ENCODE results near the gene BCAS3. TPM values are rescaled to one million over a fixed set of nuclear protein-coding genes. Genes with fewer than 3 reads are reported as not detected.
A peak's percentile ranks its signal among the peaks of the same experiment; 100 is the strongest.

Gene BCAS3
- total RNA-seq, 1 donor, result 23.7 TPM

GRCh38 chr17:61372436-61372835, 694.8 kb downstream of the BCAS3 start:
- H3K4me3 ChIP-seq (ENCODE audit: low read depth, low read length), result no peak overlapping the region
- no peak for DNase-seq (ENCODE audit: low read depth)
- TF ChIP-seq, protein P1, sequence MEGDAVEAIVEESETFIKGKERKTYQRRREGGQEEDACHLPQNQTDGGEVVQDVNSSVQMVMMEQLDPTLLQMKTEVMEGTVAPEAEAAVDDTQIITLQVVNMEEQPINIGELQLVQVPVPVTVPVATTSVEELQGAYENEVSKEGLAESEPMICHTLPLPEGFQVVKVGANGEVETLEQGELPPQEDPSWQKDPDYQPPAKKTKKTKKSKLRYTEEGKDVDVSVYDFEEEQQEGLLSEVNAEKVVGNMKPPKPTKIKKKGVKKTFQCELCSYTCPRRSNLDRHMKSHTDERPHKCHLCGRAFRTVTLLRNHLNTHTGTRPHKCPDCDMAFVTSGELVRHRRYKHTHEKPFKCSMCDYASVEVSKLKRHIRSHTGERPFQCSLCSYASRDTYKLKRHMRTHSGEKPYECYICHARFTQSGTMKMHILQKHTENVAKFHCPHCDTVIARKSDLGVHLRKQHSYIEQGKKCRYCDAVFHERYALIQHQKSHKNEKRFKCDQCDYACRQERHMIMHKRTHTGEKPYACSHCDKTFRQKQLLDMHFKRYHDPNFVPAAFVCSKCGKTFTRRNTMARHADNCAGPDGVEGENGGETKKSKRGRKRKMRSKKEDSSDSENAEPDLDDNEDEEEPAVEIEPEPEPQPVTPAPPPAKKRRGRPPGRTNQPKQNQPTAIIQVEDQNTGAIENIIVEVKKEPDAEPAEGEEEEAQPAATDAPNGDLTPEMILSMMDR (IDR thresholded peaks at IDR 0.05; ENCODE audit: insufficient read depth, low read depth, low read length), result no peak

DNA sequence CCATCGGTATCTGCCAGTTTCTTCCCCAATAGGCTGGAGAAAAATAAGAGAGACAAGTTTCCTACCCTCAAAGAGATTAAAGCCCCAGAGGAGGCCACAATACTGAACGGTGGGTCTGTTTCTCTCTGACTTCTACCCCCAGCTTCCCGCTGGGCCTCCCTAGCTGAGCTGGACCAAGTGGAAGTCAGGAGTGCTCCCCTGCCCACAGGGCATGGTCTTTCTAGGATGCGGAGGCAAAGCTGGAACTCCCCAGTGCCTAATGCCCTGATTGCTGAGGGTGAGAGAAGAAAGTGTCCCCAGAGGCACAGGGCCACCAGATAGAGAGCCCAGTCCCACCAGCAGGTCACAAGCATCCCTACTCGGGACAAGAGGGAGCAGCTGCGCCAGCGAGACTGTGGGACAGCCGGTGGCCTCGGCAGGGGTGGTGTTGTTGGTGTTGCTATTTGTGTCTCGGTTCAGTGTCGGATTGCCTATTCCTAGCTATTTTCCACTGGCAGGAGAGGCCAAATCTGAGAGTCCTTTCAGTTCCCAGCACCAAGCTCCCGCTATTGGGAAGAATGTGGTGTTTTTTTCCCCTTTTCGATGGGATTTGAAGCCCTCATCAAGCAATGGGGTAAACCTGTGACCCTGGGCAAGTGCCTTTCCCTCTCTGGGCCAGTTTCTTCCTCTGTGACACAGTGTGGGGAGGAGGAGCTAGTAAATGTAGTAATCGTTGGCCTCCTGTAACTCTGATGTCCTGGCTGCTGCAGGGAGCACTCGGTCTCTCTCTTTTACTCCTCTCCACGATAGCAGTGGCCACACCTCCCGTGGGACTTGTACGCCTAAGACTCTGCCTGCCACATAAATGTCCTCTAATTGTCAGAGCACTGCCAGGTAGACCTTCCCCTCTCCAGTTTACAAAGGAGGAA, 699.5 kb downstream of the BCAS3 start:
- H3K4me3 ChIP-seq (ENCODE audit: low read depth, low read length), result no peak overlapping the region
- DNase-seq (ENCODE audit: low read depth), result no peak
- TF ChIP-seq, protein P1 (IDR thresholded peaks at IDR 0.05; ENCODE audit: insufficient read depth, low read depth, low read length), result no peak

DNA sequence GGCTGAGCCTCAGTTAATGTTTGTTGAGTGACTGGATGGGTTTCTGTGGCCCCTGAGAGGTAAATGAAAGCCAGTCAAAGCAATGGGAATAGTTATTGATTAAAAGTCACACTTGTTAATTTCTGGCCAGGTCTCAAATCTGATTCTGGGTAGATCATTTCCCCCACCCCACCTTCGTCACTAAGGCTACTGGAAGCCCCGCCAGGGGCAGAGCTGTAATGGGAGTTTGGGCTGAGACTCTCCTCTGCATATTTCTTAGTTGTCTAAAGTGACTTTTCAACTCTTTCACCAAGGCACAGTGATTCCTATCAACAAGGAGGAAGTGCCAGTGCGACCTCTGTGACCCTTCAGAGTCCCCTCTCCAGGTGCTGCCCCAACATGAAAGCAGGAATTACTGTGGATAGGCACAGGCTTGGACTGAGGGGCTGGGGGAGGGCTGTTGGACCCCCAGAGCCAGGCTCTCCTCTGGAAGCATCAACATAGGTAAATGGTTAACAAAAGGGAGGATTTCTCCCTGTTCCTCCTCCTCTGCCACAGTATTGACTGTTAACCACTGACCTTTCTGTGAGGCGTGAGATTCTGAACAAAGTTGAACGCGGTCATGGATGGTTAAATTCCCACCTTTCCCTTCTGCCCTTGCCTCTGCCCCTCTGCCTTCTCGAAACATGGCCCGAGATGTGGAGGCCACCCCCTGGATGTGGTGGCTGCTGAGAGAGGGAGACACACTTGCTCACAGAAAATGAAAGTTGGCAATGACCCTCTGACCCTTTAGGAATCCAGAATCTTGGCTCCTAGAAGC, 701.2 kb downstream of the BCAS3 start:
- TF ChIP-seq, protein P1 (IDR thresholded peaks at IDR 0.05; ENCODE audit: insufficient read depth, low read depth, low read length), result no peak
- no peak for DNase-seq (ENCODE audit: low read depth)
- H3K4me3 ChIP-seq (ENCODE audit: low read depth, low read length), result no peak overlapping the region

DNA sequence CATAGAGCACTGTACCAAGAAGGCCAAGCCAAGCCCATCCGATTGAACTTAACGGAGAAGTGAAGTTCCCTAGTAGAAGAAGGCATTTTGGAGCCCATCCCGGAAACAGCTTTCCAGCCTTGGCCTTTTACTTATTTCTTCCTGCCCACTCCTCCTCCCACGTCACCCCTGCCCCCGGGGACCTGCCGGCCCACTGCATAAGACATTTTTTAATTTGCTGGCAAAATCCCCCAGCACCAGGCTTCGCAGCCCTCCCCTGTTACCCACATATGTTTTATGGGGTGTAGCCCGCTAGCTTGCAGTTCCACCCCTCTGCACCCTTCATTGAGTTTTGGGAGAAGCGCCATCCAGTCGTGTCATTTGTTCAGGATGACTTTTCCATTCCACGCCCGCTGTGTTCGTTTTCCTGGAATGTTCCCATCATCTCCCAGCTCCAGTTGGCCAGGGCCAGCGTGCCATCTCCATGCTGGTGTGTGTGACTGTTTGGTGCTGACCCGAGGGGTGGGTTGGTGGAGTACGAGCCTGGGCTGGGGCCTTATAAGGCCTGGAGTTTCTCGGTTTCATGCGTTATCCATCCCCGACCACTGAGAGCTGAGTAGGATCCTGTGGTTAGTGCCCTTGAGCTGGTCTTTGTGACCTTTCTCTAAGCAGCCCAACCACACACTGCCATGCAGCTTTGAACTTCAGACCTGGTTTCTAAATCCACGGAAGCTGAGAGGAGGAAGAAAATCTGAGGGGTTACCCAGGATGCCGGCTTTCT, 702.0 kb downstream of the BCAS3 start:
- peak; percentile 49 for DNase-seq (ENCODE audit: low read depth)
- TF ChIP-seq, protein P1 (IDR thresholded peaks at IDR 0.05; ENCODE audit: insufficient read depth, low read depth, low read length), result no peak
- H3K4me3 ChIP-seq (ENCODE audit: low read depth, low read length), result no peak overlapping the region

GRCh38 chr17:61380217-61380835, 702.7 kb downstream of the BCAS3 start:
- no peak for DNase-seq (ENCODE audit: low read depth)
- TF ChIP-seq, protein P1 (IDR thresholded peaks at IDR 0.05; ENCODE audit: insufficient read depth, low read depth, low read length), result no peak
- no peak overlapping the region for H3K4me3 ChIP-seq (ENCODE audit: low read depth, low read length)
